ENCODE data around the gene SOCS3.

Gene SOCS3

DNA sequence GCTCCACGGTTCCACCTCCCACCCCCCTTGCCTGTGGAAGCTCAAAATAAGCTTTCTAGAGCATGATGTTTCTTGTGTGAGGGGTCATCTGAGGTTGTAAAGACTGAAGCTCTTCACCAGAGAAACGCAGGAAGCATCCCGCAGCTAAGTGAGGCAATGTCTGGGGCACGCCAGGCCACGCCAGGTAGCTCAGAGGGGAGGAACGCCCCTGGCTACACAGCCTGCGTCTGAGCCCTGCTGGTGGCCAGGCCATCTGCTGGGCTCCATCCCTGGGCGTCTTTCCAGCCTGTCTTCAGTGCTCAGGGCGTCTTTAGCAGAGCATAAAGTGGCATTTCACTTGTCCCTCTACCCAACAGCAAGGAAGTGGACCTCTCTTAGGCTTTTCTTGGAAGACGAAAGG, 15.2 kb downstream of the SOCS3 start:
- peak; percentile 33 for DNase-seq (ENCODE audit: low read depth)
- TF ChIP-seq CTCF (conservative IDR thresholded peaks at IDR 0.05; ENCODE audit: low read depth, low read length) = no peak
- H3K4me3 ChIP-seq (ENCODE audit: low read depth, low read length) = no peak overlapping the region

- H3K4me3 ChIP-seq (ENCODE audit: low read depth, low read length) = no peak overlapping the region
- no peak for TF ChIP-seq CTCF (conservative IDR thresholded peaks at IDR 0.05; ENCODE audit: low read depth, low read length)
- DNase-seq (ENCODE audit: low read depth) = no peak
Observed at GRCh38 chr17:78343543-78344201, 16.2 kb downstream of the SOCS3 start.

GRCh38 chr17:78343187-78343542, 16.7 kb downstream of the SOCS3 start:
- peak overlapping the region; percentile 10 for H3K4me3 ChIP-seq (ENCODE audit: low read depth, low read length)
- peak; percentile 93 for DNase-seq (ENCODE audit: low read depth)
- TF ChIP-seq CTCF (conservative IDR thresholded peaks at IDR 0.05; ENCODE audit: low read depth, low read length) = no peak

- H3K4me3 ChIP-seq (ENCODE audit: low read depth, low read length) = peak overlapping the region; percentile 47
- peak; percentile 88 for DNase-seq (ENCODE audit: low read depth)
- no peak for TF ChIP-seq CTCF (conservative IDR thresholded peaks at IDR 0.05; ENCODE audit: low read depth, low read length)
Observed at GRCh38 chr17:78342449-78343186, 17.3 kb downstream of the SOCS3 start.

DNA sequence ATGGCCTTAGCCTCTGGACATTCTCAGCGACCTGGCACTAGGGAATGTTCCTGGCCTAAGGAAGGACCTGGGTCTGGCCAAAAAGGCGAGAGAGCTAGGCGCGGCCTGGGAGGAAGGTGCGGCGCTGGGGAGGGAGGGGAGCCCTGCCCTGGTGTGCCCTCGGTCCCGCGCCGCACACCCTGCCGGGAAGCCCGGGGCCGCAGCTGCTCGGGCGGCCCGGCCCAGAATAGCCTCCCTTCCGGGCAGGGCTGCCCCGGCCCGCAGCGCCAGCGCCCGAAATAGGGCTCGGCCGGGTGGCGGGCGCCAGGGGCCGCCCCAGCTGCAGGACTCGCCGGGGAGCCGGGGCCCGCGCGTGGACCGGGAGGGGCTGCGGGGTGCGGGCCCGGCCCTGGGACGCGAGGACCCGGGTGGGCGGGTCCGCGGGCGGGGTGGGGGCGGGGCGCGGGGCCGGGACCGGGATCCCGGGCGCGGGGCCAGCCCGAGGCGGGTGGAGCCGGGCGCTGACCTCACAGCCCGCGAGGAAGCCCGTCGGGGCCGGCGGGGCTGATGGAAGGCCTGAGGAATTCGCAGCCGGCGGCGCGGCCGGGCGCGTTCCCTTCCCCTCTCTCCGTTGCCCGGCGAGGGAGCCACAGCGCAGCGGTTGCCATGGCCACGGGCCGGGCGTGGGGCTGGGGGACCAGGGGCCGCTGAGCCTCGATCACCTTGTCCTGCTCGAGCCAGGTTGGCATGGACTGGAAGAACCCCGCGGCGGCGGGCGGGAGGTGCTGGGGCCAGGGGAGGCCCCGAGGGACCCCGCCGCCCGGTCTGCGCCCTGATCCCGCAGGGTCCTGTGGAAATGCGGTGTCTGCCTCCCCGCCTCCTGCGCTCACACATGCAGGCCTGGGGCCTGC, 18.1 kb downstream of the SOCS3 start:
- H3K4me3 ChIP-seq (ENCODE audit: low read depth, low read length) = peak overlapping the region; percentile 47
- no peak for TF ChIP-seq CTCF (conservative IDR thresholded peaks at IDR 0.05; ENCODE audit: low read depth, low read length)
- DNase-seq (ENCODE audit: low read depth) = peak; percentile 88

GRCh38 chr17:78340183-78340955, 19.5 kb downstream of the SOCS3 start:
- no peak for TF ChIP-seq CTCF (conservative IDR thresholded peaks at IDR 0.05; ENCODE audit: low read depth, low read length)
- DNase-seq (ENCODE audit: low read depth) = no peak
- no peak overlapping the region for H3K4me3 ChIP-seq (ENCODE audit: low read depth, low read length)

Data from choroid plexus epithelial cell (primary cell).